Right atrium auricular region (tissue), 2 donors: ENCODE measurements around the gene BOC. TPM values are rescaled to one million over a fixed set of nuclear protein-coding genes. Genes with fewer than 3 reads are reported as not detected.

Experiments used
- DNase-seq: peaks from one replicate; pipeline ENCODE4 v3.0.0-alpha.2; 2019; ENCODE audit warnings: low spot score
- H3K27ac ChIP-seq, 2 donors: fragments of 200-600 bp; sonication (generic); 1 replicate in 1 of 2; 2 replicates in 1 of 2; pipeline ENCODE4 v1.5.1; 2016 to 2019
- H3K27me3 ChIP-seq, 2 donors: fragments of 200-600 bp; sonication (generic); one replicate each; pipeline versions ENCODE4 v1.5.1 to v1.6.0; 2017 to 2019
- H3K36me3 ChIP-seq: fragments of 200-600 bp; sonication (generic); one replicate; pipeline ENCODE4 v1.5.1; 2016
- H3K4me1 ChIP-seq, 2 donors: fragments of 200-600 bp; sonication (generic); one replicate each; pipeline versions ENCODE4 v1.5.1 to v1.6.0; 2017 to 2019
- H3K4me3 ChIP-seq, 2 donors: fragments of 200-600 bp; sonication (generic); 1 replicate in 1 of 2; 2 replicates in 1 of 2; pipeline ENCODE4 v1.5.1; 2017 to 2019; ENCODE audit warnings: mild to moderate bottlenecking in 1 of 2, moderate library complexity in 1 of 2
- H3K9me3 ChIP-seq, 2 donors: fragments of 200-600 bp; sonication (generic); one replicate each; pipeline ENCODE4 v1.5.1; 2019
- CTCF ChIP-seq, 2 donors: fragments of 200-600 bp; sonication (generic); IDR thresholded peaks; one replicate each; pipeline ENCODE4 v1.5.1; 2019; ENCODE audit warnings: antibody characterized with exemption in 2 of 2
- total RNA-seq, 2 donors: library from RNA; depleted of rRNA; stranded (reverse); fragments of >200 nt; gene quantifications; one replicate each; pipeline ENCODE4 v1.1.0, GENCODE V29; 2016

BOC gene
- total RNA-seq, 2 donors from 2014 or later, result 10.6 to 15.4 TPM

DNA sequence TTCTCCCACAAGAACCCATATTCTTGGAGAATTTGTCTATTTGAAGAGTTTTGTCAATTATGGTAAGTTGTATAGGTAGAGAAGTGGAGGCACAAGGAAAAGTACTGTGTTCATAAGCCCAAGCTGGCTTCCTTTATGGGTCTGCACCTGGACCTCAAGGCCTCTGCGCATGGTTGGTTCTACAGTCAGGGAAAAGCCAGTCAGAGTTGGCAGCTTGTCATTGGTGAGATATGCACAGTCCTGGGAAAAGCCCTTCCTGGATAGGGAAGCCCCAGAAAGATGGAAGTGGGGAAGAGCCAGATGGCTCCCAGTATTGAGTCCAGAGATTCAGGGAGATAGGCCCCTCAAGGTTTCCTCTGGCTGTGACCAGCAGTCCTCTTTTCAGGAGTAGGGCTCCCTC lies 15.8 kb downstream of the BOC start:
- Histone ChIP-seq H3K27ac (no peak overlapping the region), H3K36me3 (no peaks in the 10 kb centered on the region), H3K27me3 (no peaks in the 10 kb centered on the region), H3K4me3 (no peak overlapping the region), H3K9me3 (no peaks in the 10 kb centered on the region), H3K4me1 (peaks cover 0 to 3% of the 10 kb centered on the region in 2 donors)
- TF ChIP-seq CTCF (IDR thresholded peaks at IDR 0.05), result no peak
- DNase-seq, result no peak

DNA sequence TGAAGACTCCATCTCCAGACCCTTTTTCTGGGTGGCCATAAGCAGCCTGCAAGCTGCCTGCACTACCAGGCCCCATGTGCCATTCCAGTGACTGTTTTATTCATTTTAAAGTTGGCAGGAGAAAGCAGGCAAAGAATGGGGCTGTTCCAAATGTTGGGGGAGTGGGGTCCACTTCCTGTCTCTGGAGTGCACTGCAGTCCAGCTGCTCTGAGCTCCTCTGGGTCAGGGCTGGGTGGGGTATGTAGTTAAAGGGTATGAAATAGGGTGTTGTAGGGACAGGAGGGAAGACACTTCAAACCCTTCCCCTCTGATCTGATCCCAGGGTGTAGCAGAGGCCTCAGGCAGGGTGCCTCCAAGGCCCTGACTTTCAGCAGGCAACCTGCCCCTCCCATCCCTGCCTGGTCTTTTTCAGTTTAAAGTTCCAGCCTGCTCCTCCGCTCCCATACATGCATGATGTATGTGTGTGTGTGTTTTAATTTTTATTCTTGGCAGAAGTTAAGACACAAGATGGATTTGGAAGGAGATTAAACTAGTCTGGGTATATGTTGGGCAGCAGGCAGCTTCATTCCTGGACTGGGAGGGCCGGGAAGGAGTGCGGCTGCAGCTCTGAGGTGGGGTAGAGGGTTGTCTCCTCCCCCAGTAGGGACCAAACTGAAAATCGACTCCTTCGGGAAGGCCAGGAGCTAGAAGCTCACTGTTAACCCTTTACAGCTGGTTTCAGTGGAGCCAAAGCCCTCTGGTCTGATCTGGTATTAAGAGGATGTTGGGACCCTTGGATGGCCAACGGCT lies 17.3 kb downstream of the BOC start:
- no peaks in the 10 kb centered on the region for H3K27me3 ChIP-seq
- H3K4me1 ChIP-seq, result no peaks in the 10 kb centered on the region
- no peaks in the 10 kb centered on the region for H3K36me3 ChIP-seq
- H3K9me3 ChIP-seq, result no peaks in the 10 kb centered on the region
- no peak overlapping the region for H3K27ac ChIP-seq
- no peak for TF ChIP-seq CTCF (IDR thresholded peaks at IDR 0.05)
- H3K4me3 ChIP-seq, result no peak overlapping the region
- no peak for DNase-seq

DNA sequence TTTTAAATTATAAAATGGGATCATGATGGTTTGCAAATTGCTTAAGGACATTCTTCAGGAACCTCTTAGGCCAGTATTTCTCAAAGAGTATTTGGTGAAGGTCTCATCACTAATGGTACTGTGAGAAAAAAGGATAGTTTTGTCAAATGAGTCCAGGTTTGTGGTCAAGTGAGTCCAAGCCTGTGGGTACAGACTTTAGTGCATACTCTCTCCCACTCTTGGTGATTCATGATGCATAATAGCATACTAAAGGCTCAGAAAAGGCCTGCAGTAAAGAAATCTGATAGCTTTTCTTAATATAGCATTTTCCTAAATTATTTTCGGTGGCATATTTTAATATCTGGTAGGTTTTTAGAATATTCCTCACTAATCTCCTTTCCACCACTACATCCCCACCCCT lies 20.0 kb downstream of the BOC start:
- no peaks in the 10 kb centered on the region for H3K9me3 ChIP-seq
- DNase-seq, result no peak
- no peaks in the 10 kb centered on the region for H3K27me3 ChIP-seq
- peaks cover 0 to 10% of the 10 kb centered on the region in 2 donors for H3K4me1 ChIP-seq
- H3K4me3 ChIP-seq, result no peak overlapping the region
- no peak for TF ChIP-seq CTCF (IDR thresholded peaks at IDR 0.05)
- H3K36me3 ChIP-seq, result no peaks in the 10 kb centered on the region
- H3K27ac ChIP-seq, result no peak overlapping the region

DNA sequence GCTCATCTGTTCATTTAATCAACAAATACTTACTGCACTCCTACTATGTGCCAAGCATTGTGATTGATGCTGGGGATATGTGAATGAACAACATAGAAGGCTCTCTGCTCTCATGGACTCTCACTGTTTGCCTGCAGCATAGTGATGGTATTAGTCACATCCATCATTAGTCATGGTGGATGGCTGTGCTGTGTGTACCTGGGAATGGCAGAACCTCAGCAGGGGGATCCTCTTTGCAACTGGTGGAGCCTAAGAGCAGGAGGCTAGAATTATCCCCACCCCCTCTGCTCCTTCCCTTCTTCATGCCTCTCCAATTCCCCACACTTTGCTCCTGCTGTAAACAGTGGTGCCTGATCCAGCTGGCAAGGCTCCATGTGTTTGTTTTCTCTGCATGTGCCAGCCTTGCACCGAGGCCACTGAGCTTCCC lies 20.5 kb downstream of the BOC start:
- no peak overlapping the region for H3K27ac ChIP-seq
- no peaks in the 10 kb centered on the region for H3K36me3 ChIP-seq
- no peak for DNase-seq
- TF ChIP-seq CTCF (IDR thresholded peaks at IDR 0.05), result no peak
- no peaks in the 10 kb centered on the region for H3K27me3 ChIP-seq
- H3K9me3 ChIP-seq, result no peaks in the 10 kb centered on the region
- H3K4me3 ChIP-seq, result no peak overlapping the region
- H3K4me1 ChIP-seq, result peaks cover 0 to 10% of the 10 kb centered on the region in 2 donors

DNA sequence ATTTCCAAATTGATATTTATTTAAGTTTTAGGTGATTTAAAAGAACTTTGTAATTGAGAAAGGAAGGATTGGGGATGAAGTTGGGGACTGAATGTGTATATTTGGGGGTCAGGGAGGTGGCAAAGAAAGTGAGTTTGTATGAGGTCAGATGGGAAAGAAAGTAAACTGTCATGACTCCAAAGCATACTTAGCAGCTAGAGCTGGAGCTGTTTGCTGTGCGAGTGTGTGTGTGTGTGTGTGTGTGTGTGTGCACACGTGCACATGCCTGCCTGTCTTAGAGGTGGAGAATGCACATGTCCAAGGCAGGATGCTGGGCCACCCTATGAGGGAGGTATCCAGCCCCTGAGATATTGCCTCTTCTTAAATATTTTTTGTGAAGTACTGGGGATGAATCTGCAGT lies 21.0 kb downstream of the BOC start:
- DNase-seq, result no peak
- H3K4me1 ChIP-seq, result peaks cover 0 to 10% of the 10 kb centered on the region in 2 donors
- no peaks in the 10 kb centered on the region for H3K9me3 ChIP-seq
- no peak for TF ChIP-seq CTCF (IDR thresholded peaks at IDR 0.05)
- H3K4me3 ChIP-seq, result no peak overlapping the region
- H3K27ac ChIP-seq, result no peak overlapping the region
- no peaks in the 10 kb centered on the region for H3K27me3 ChIP-seq
- H3K36me3 ChIP-seq, result no peaks in the 10 kb centered on the region

GRCh38 chr3:113233497-113233896 lies 22.1 kb downstream of the BOC start:
- DNase-seq, result no peak
- Histone ChIP-seq H3K27me3 (no peaks in the 10 kb centered on the region), H3K27ac (no peak overlapping the region), H3K4me1 (peaks cover 0 to 10% of the 10 kb centered on the region in 2 donors), H3K4me3 (no peak overlapping the region), H3K36me3 (no peaks in the 10 kb centered on the region), H3K9me3 (no peaks in the 10 kb centered on the region)
- TF ChIP-seq CTCF (IDR thresholded peaks at IDR 0.05), result no peak
